Right renal cortex interstitium (tissue), 3 donors: Measurements from ENCODE around the gene MEIOSIN. TPM values are rescaled to one million over a fixed set of nuclear protein-coding genes. Genes with fewer than 3 reads are reported as not detected.
A peak's percentile ranks its signal among the peaks of the same experiment; 100 is the strongest.
"Not testable (repeated sequence)": the region's sequence is repeated elsewhere in the genome, so short reads cannot be mapped to it uniquely, and the experiment has no call there.

ENCODE experiments used
- DNase-seq, 3 donors: peaks; one replicate each; pipeline ENCODE4 v3.0.0-alpha.2; 2013; ENCODE audit warnings: low read depth in 3 of 3, low spot score in 2 of 3
- polyA plus RNA-seq, 3 donors: library from polyadenylated mRNA; unstranded; fragments of 120-200 nt; gene quantifications; one replicate each; pipeline ENCODE4 v1.2.1, GENCODE V29; 2013; ENCODE audit not compliant: insufficient read length in 3 of 3

The MEIOSIN gene
- polyA plus RNA-seq, 3 donors = not detected

DNA sequence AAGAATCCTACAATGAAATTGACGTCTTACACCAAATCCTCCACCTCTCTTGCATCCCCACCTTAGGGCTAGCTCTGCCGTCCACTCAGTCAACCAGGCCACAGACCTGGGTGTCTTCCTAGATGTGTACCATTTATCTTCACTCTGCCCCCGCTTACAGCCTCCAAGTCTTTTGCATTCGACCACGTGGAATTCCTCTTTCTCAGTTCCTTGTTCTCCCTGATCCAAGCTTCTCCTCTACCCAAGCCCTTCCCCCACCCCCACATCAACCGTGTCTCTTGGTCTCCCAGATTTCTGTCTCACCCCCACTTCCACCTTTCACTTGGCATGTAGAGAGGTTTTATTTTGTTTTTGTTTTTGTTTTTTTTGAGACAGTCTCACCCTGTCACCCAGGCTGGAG lies 60.6 kb downstream of the MEIOSIN start:
- DNase-seq = no peak

GRCh38 chr19:45794627-45795026 lies 61.4 kb downstream of the MEIOSIN start:
- DNase-seq = no peak

GRCh38 chr19:45798995-45799517 lies 65.8 kb downstream of the MEIOSIN start:
- peak; percentile 56 to 64 (median 58) for DNase-seq

- DNase-seq = not testable (repeated sequence)
Measured at GRCh38 chr19:45799541-45799940, 66.3 kb downstream of the MEIOSIN start.

DNA sequence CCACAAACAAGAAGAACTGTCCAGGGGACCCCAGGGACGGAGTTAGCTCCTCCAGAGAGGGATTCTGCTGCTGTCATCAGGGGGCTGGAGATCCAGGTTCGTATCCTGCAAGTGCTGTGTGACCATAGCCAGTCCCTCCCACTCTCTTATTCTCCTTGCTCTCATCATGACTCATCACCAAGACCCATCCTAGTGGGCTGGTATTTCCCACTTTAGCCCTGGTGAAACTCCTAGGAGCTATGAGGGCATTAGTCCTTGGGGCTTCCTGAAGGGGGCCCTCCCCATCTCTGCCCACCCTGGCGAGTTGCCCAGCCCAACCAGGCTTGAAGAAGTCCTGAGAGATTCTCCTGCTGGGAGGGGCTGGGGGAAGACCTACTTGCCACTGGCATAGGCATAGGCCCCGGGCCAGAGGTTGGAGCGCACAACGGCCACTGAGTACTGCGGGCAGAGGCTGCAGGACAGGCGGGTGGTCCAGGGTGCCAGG lies 66.9 kb downstream of the MEIOSIN start:
- no peak for DNase-seq

DNA sequence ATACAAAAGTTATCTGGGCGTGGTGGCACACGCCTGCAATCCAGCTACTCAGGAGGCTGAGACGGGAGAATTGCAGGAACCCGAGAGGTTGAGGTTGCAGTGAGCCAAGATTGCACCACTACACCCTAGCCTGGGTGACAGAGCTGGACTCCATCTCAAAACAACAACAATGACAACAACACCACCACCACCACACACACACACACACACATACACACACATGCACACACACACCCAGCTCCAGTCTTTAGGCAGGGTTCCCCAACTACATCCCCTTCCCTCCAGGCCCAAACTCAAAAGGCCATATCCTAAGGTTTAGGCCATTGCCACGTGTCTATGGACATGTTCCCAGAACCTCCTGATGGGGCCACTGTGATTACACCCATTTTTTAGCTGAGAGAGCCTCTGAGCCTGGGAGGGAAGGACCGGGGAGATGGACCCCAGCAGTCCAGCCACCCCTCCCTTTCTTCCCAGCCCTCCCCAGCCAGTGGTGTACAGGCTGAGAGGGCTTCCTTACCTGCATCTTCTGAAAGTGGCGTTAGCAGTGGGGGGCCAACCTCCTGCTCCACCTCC lies 68.5 kb downstream of the MEIOSIN start:
- no peak for DNase-seq

- DNase-seq = no peak
Measured at GRCh38 chr19:45804140-45804958, 71.1 kb downstream of the MEIOSIN start.

DNA sequence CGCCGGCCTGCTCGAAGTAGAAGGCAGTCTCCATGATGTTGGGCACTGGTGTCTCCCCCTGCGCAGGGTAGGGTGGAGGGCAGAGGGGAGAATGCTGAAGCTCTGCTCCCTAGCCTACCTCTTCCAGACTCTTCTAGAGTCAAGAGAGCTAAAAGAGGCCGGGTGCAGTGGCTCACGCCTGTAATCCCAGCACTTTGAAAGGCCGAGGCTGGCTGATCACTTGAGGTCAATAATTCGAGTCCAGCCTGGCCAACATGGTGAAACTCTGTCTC lies 71.7 kb downstream of the MEIOSIN start:
- DNase-seq = no peak

DNA sequence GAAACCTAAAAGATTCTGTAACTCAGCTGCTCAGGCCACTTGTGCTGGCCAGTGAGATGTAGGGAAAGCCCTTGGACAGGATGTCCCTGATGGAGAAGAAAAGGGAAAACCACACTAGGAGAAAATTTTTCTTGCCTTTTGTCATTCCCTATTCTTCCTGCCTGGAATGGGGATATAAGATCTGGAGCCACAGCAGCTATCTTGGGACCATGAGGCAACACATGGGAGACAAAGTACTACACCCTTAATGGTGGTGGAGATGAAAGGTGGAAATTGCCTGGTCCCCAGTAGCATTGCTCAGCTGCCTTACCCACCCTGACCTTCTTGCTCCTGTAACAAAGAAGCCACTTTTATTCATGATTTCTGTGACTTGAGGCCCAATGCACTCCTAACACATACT lies 72.5 kb downstream of the MEIOSIN start:
- no peak for DNase-seq

DNA sequence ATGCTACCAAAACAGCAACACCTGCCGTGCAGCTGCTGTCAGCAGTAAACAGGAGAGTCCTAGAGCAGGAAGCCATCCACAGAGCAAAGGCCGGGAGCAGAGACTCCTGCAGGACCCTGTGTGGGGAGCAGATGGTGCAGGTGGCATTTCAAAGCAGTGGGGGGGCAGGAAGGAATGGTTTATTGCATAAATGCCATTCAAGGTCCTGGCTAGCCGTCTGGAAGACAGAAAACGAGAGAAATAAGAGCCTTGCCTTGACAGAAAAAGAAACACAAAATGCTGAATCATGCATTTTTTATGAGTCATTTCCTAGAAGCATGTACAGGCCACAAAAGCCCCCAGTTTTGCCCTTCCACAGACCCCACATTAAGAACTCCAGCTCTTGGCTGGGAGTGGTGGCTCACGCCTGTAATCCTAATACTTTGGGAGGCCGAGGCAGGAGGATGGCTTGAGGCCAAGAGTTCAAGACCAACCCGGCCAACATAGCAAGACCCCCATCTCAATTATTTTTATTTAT lies 76.5 kb downstream of the MEIOSIN start:
- DNase-seq = no peak

DNA sequence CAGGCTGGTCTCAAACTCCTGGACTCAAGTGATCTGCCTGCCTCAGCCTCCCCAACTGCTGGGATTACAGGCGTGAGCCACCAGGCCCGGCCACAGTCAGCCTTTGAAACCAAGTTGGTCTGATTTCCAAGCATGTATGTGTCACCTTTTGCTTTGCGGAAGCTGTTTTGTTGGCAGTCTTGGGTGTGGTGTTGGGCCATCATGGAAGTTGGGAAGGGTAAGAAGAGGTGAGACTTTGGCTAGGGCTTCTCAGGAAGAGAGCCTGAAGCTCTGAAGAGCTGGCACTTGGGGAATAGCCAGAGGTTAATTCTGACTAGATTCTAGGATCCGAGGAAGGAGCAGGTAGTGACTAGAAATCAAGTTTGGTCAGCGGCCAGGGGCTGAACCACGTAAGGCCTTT lies 79.1 kb downstream of the MEIOSIN start:
- no peak for DNase-seq

Other genes with a start within 250 kb of the MEIOSIN start
- 10 to 100 TPM in 1 of 3 donors, 1 to 10 TPM in 2; 7.6 to 11.1 (median 9.0) TPM for gene RTN2, start 236.4 kb upstream of the MEIOSIN start, polyA plus RNA-seq
- under 1 TPM in 2 of 3 donors, not detected in 1; 0.17 to 0.24 TPM for gene PPM1N, start 235.0 kb upstream of the MEIOSIN start, polyA plus RNA-seq
- gene VASP, start 226.0 kb upstream of the MEIOSIN start, polyA plus RNA-seq = 10 to 100 TPM; 45.6 to 49.3 (median 48.8) TPM
- 10 to 100 TPM in 2 of 3 donors, 1 to 10 TPM in 1; 9.7 to 12.0 (median 10.5) TPM for gene OPA3, start 148.6 kb upstream of the MEIOSIN start, polyA plus RNA-seq
- 1 to 10 TPM; 4.7 to 5.5 (median 4.9) TPM for gene GPR4, start 131.2 kb upstream of the MEIOSIN start, polyA plus RNA-seq
- 10 to 100 TPM; 17.1 to 20.6 (median 17.2) TPM for gene EML2, start 94.0 kb upstream of the MEIOSIN start, polyA plus RNA-seq
- under 1 TPM; 0.28 to 0.47 (median 0.43) TPM for gene GIPR, start 65.2 kb upstream of the MEIOSIN start, polyA plus RNA-seq
- 100 to 1,000 TPM; 326 to 373 (median 358) TPM for gene SNRPD2, start 41.5 kb upstream of the MEIOSIN start, polyA plus RNA-seq
- gene QPCTL, start 40.8 kb upstream of the MEIOSIN start, polyA plus RNA-seq = 1 to 10 TPM; 7.1 to 7.6 (median 7.5) TPM
- 10 to 100 TPM in 2 of 3 donors, 1 to 10 TPM in 1; 9.6 to 11.8 (median 11.7) TPM for gene FBXO46, start 2.5 kb upstream of the MEIOSIN start, polyA plus RNA-seq
- gene SIX5, start 35.8 kb downstream of the MEIOSIN start, polyA plus RNA-seq = 10 to 100 TPM; 12.1 to 14.4 (median 12.8) TPM
- 10 to 100 TPM; 31.5 to 37.5 (median 35.4) TPM for gene DMPK, start 49.1 kb downstream of the MEIOSIN start, polyA plus RNA-seq
- gene DMWD, start 59.4 kb downstream of the MEIOSIN start, polyA plus RNA-seq = 10 to 100 TPM; 21.6 to 25.8 (median 23.8) TPM
- gene RSPH6A, start 81.9 kb downstream of the MEIOSIN start, polyA plus RNA-seq = not detected
- gene SYMPK, start 129.7 kb downstream of the MEIOSIN start, polyA plus RNA-seq = 10 to 100 TPM; 53.8 to 64.9 (median 54.5) TPM
- under 1 TPM; 0.30 to 0.39 (median 0.36) TPM for gene FOXA3, start 130.9 kb downstream of the MEIOSIN start, polyA plus RNA-seq
- gene IRF2BP1, start 152.7 kb downstream of the MEIOSIN start, polyA plus RNA-seq = 10 to 100 TPM; 14.0 to 18.6 (median 15.8) TPM
- gene MYPOP, start 169.2 kb downstream of the MEIOSIN start, polyA plus RNA-seq = 1 to 10 TPM; 2.8 to 3.8 (median 3.1) TPM
- gene NANOS2, start 181.3 kb downstream of the MEIOSIN start, polyA plus RNA-seq = not detected
- 1 to 10 TPM; 2.8 to 4.1 (median 2.9) TPM for gene NOVA2, start 240.4 kb downstream of the MEIOSIN start, polyA plus RNA-seq